A549 (cell line): ENCODE results near the gene ACSBG1. TPM values are rescaled to one million over a fixed set of nuclear protein-coding genes. Genes with fewer than 3 reads are reported as not detected.

Experiments
- ATAC-seq, 2 experiments: fragments of 200-7000 bp in 1 of 2; fragments of >200 bp in 1 of 2; cut with Nextera tagmentation in 1 of 2; cut with Tn5 transposase in 1 of 2; 3 replicates each; pipeline versions ENCODE4 v1.8.0 to v1.9.1; 2018 to 2020; ENCODE audit warnings: mild to moderate bottlenecking in 1 of 2, moderate library complexity in 1 of 2
- CTCF ChIA-PET: fragments of 300-600 bp; sonication (Branson Sonifier 250); formaldehyde crosslinking; extraction: SDS; loops from one replicate; lab custom pipeline; 2021; ENCODE audit warnings: antibody characterized with exemption, inconsistent platforms; lab: Yijun Ruan, JAX
- POLR2A ChIA-PET: fragments of 350-600 bp; formaldehyde crosslinking; extraction: SDS; loops from one replicate; lab custom pipeline; 2021; ENCODE audit warnings: antibody characterized with exemption, inconsistent platforms; lab: Yijun Ruan, JAX
- DNase-seq, 2 experiments: peaks; one replicate each; pipeline versions ENCODE4 v3.0.0 to v3.0.0-alpha.2; 2011 to 2016; ENCODE audit warnings: low read depth in 1 of 2, low spot score in 1 of 2
- FAIRE-seq: peaks from 2 replicates; lab custom pipeline; 2011; peaks lifted over from hg19 to GRCh38; lab: Jason Lieb, UNC
- H3K27ac ChIP-seq, 2 experiments: fragments of >200 bp; sonication (Bioruptor Twin); formaldehyde crosslinking; 3 replicates each; pipeline ENCODE4 v1.5.1; 2016 to 2017
- H3K4me1 ChIP-seq: fragments of >200 bp; sonication (Bioruptor Twin); formaldehyde crosslinking; 3 replicates; pipeline ENCODE4 v1.6.1; 2016
- H3K4me2 ChIP-seq: fragments of >200 bp; sonication (Bioruptor Twin); formaldehyde crosslinking; 3 replicates; pipeline ENCODE4 v1.6.1; 2016
- H3K4me3 ChIP-seq: fragments of >200 bp; sonication (Bioruptor Twin); formaldehyde crosslinking; 3 replicates; pipeline ENCODE4 v1.5.1; 2016
- H3K9me3 ChIP-seq: fragments of >200 bp; sonication (Bioruptor Twin); formaldehyde crosslinking; 3 replicates; pipeline ENCODE4 v1.6.1; 2016
- CHD2 ChIP-seq: fragments of 150-350 bp; IDR thresholded peaks from 2 replicates; pipeline ENCODE4 v1.6.1; 2014; ENCODE audit warnings: low read length; ENCODE audit not compliant: partially characterized antibody
- EHMT2 ChIP-seq: fragments of 200-600 bp; sonication (generic); IDR thresholded peaks from 2 replicates; pipeline ENCODE4 v1.6.1; 2016; ENCODE audit warnings: antibody characterized with exemption, low read depth, mild to moderate bottlenecking, moderate library complexity
- GATA3 ChIP-seq: IDR thresholded peaks from 2 replicates; pipeline ENCODE4 v1.6.1; 2012; ENCODE audit warnings: borderline replicate concordance
- HDAC2 ChIP-seq: fragments of 200-600 bp; sonication (generic); IDR thresholded peaks from 2 replicates; pipeline ENCODE4 v1.6.1; 2016
- JUN ChIP-seq, 2 experiments: fragments of >200 bp; sonication (Bioruptor Twin); formaldehyde crosslinking; IDR thresholded peaks; 2 replicates in 1 of 2; 3 replicates in 1 of 2; pipeline ENCODE4 v1.6.1; 2016 to 2017
- KDM1A ChIP-seq: fragments of 200-600 bp; sonication (generic); IDR thresholded peaks from 2 replicates; pipeline ENCODE4 v1.6.1; 2016; ENCODE audit warnings: low read depth, mild to moderate bottlenecking
- KDM5A ChIP-seq: fragments of 200-600 bp; sonication (generic); IDR thresholded peaks from 2 replicates; pipeline ENCODE4 v1.6.1; 2016; ENCODE audit warnings: antibody characterized with exemption, mild to moderate bottlenecking
- MYC ChIP-seq: IDR thresholded peaks from 2 replicates; pipeline ENCODE4 v1.6.1; 2012; ENCODE audit warnings: mild to moderate bottlenecking, inconsistent platforms, low read length, improper control_type of control experiment, borderline replicate concordance
- PHF8 ChIP-seq: fragments of 200-600 bp; sonication (generic); IDR thresholded peaks from 2 replicates; pipeline ENCODE4 v1.6.1; 2016; ENCODE audit warnings: low read depth, mild to moderate bottlenecking, antibody characterized with exemption, moderate library complexity, borderline replicate concordance
- POLR2A ChIP-seq: IDR thresholded peaks from 2 replicates; pipeline ENCODE4 v1.6.1; 2012; ENCODE audit warnings: mild to moderate bottlenecking, low read length
- RCOR1 ChIP-seq: fragments of 150-350 bp; IDR thresholded peaks from 2 replicates; pipeline ENCODE4 v1.6.1; 2014; ENCODE audit warnings: antibody characterized with exemption, low read length, low read depth
- RFX5 ChIP-seq: fragments of 450-650 bp; IDR thresholded peaks from 2 replicates; pipeline ENCODE4 v1.7.1; 2014; ENCODE audit warnings: antibody characterized with exemption, mild to moderate bottlenecking, moderate library complexity
- ZC3H11A ChIP-seq: fragments of 450-650 bp; IDR thresholded peaks from 2 replicates; pipeline ENCODE4 v1.6.1; 2014; ENCODE audit warnings: antibody characterized with exemption, mild to moderate bottlenecking
- ZFP36 ChIP-seq: fragments of 450-650 bp; IDR thresholded peaks from 2 replicates; pipeline ENCODE4 v1.6.1; 2014; ENCODE audit warnings: borderline replicate concordance; ENCODE audit not compliant: partially characterized antibody
- ZNF302 ChIP-seq: fragments of 250-450 bp; sonication (Bioruptor Pico); IDR thresholded peaks from 2 replicates; pipeline ENCODE4 v1.9.0; 2021; ENCODE audit warnings: inconsistent platforms, mild to moderate bottlenecking, moderate library complexity
- WGBS: methylation state at CpG from one replicate; pipeline ENCODE4 v1.1.6; 2017; ENCODE audit errors: missing lambda C conversion rate; 5-methylcytosine and 5-hydroxymethylcytosine counted together
- polyA plus RNA-seq, 4 experiments: library from polyadenylated mRNA; depleted of rRNA in 3 of 4; stranded (reverse); fragments of >200 nt; fragmentation: RNase III in 1 of 4; extraction: RNeasy Plus Mini Kit Qiagen cat#74134 plus additional on column Dnase treatment in 1 of 4; gene quantifications; 2 replicates in 3 of 4; 3 replicates in 1 of 4; pipeline ENCODE4 v1.2.3, GENCODE V29; 2011 to 2017
- TF ChIP-seq, protein P1 (sequence below): fragments of 250-450 bp; sonication (Bioruptor Pico); IDR thresholded peaks from 2 replicates; pipeline ENCODE4 v1.5.0; 2020; ENCODE audit warnings: low read depth, mild to moderate bottlenecking, moderate library complexity
- TF ChIP-seq, protein P2 (sequence below): fragments of 250-450 bp; sonication (Bioruptor Pico); IDR thresholded peaks from 2 replicates; pipeline ENCODE4 v1.5.0; 2021; ENCODE audit warnings: mild to moderate bottlenecking, moderate library complexity, borderline replicate concordance
- TF ChIP-seq, protein P3 (sequence below): IDR thresholded peaks from 2 replicates; pipeline ENCODE4 v1.6.1; 2012
- TF ChIP-seq, protein P4 (sequence below): IDR thresholded peaks from 2 replicates; pipeline ENCODE4 v1.6.1; 2012; ENCODE audit warnings: low read depth, borderline replicate concordance
- TF ChIP-seq, protein P5 (sequence below): fragments of 150-350 bp; IDR thresholded peaks from 2 replicates; pipeline ENCODE4 v1.6.1; 2014; ENCODE audit warnings: low read depth, mild to moderate bottlenecking, low read length

The ACSBG1 gene
- polyA plus RNA-seq, 2 of the 4 experiments (the other 2 are of a cell fraction) = 0.15 to 0.21 TPM

DNA sequence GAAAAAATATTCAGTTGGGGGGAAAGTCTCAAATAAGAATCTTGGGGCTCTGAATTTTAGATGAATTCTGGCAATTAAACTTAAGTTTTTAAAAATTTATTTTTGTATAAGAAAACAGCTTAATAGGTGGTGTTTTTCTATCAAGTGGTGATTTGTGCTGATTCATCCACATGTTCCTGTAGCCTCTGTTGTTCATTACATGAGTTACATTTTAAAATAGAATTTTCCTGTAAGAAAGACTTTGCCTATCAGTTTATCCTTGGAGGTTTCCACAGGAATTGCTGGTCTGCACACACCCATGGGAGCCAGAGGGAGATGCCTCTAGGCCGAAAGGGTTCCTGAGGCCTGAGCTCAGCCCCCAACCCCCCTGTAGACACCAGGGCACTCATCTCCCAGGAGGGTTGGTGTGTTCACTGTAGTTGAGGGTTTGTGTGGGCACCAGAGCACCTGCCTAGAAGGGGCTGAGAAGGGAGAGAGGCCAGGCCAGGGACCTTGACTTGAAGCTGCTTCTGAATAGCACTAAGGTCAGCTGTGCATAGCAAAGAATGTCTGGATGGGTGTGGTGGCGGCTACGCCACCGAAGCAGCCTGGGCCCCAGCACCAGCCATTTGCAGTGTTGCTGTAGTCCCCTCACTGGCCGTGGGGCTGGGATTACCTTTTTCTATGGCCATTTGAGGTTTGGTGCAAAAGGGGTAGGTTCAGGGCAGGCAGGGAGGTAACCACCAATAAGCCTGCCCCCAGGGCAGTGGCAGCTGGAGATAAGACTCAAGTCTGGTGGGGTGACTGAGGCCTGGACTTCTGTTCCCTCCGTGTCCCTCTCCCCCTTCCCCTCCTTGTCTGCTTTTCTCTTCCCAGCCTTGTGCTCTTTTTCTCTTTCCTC lies 41.9 kb upstream of the ACSBG1 start:
- FAIRE-seq (no peak), DNase-seq (no peak), ATAC-seq (no peak)
- peak overlapping the region in 1 of 2 experiments; percentile 65; a peak in 3 of 6 replicates for H3K27ac ChIP-seq
- 86% methylated on average over 6 of the region's 6 CpGs for WGBS
- TF ChIP-seq POLR2A = no peak
- no peak for TF ChIP-seq HDAC2
- no peak for TF ChIP-seq RCOR1
- no peak for TF ChIP-seq EHMT2
- no peak for TF ChIP-seq ZNF302 (CRISPR knock-in tag)
- TF ChIP-seq ZC3H11A = no peak
- no peak for TF ChIP-seq RFX5
- H3K9me3 ChIP-seq = no peaks in the 10 kb centered on the region
- POLR2A ChIA-PET = no interaction called here
- no peak overlapping the region for H3K4me3 ChIP-seq
- H3K4me2 ChIP-seq = no peak overlapping the region
- peaks cover 6% of the 10 kb centered on the region; the same call in 1 of the 3 replicates for H3K4me1 ChIP-seq
- CTCF ChIA-PET = interaction anchor here (0.8 to 2.3 kb wide), 6 partner anchors 9 to 168 kb away, joined by 3 to 8 read pairs (median 4); no protein-coding TSS in a partner anchor

DNA sequence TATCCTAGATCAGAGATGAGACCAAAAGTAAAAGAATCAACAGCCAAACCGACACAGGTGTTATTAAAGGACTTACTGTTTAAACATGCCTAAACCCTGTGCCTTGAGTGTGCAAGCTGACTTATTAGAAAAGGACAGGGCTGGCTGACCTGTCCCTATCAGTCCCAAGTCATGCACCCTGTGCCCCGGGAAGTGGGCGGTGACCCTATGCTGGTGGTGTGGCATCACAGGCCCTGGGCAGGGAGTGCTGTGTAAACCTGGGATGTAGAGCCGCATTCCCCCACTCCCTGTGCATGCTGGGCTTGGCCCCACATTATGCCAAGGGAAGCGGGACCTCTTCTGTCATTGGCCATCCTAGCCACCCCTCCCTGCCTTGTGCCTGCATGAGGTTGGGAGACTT lies 40.6 kb upstream of the ACSBG1 start:
- 93% methylated on average over 4 of the region's 5 CpGs for WGBS
- ChIA-PET POLR2A (no interaction called here), CTCF (interaction anchor here (1.2 to 2.3 kb wide), 3 partner anchors 20 to 35 kb away, joined by 3 to 8 read pairs (median 3); no protein-coding TSS in a partner anchor)
- Histone ChIP-seq H3K9me3 (no peaks in the 10 kb centered on the region), H3K4me1 (peaks cover 6% of the 10 kb centered on the region; the same call in 1 of the 3 replicates), H3K4me2 (no peak overlapping the region), H3K27ac (no peak overlapping the region), H3K4me3 (no peak overlapping the region)
- ATAC-seq = no peak
- no peak for FAIRE-seq
- DNase-seq = no peak
- no peak for TF ChIP-seq GATA3
- TF ChIP-seq, protein P1, sequence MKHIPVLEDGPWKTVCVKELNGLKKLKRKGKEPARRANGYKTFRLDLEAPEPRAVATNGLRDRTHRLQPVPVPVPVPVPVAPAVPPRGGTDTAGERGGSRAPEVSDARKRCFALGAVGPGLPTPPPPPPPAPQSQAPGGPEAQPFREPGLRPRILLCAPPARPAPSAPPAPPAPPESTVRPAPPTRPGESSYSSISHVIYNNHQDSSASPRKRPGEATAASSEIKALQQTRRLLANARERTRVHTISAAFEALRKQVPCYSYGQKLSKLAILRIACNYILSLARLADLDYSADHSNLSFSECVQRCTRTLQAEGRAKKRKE = no peak
- no peak for TF ChIP-seq ZC3H11A
- no peak for TF ChIP-seq MYC
- TF ChIP-seq ZFP36 = no peak
- no peak for TF ChIP-seq KDM5A
- no peak for TF ChIP-seq KDM1A
- TF ChIP-seq, protein P2, sequence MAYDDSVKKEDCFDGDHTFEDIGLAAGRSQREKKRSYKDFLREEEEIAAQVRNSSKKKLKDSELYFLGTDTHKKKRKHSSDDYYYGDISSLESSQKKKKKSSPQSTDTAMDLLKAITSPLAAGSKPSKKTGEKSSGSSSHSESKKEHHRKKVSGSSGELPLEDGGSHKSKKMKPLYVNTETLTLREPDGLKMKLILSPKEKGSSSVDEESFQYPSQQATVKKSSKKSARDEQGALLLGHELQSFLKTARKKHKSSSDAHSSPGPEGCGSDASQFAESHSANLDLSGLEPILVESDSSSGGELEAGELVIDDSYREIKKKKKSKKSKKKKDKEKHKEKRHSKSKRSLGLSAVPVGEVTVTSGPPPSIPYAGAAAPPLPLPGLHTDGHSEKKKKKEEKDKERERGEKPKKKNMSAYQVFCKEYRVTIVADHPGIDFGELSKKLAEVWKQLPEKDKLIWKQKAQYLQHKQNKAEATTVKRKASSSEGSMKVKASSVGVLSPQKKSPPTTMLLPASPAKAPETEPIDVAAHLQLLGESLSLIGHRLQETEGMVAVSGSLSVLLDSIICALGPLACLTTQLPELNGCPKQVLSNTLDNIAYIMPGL (CRISPR knock-in tag) = no peak
- no peak for TF ChIP-seq JUN (IDR thresholded peaks at IDR 0.05)
- TF ChIP-seq, protein P3, sequence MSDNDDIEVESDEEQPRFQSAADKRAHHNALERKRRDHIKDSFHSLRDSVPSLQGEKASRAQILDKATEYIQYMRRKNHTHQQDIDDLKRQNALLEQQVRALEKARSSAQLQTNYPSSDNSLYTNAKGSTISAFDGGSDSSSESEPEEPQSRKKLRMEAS = no peak
- TF ChIP-seq PHF8 = no peak
- no peak for TF ChIP-seq CHD2
- TF ChIP-seq, protein P4, sequence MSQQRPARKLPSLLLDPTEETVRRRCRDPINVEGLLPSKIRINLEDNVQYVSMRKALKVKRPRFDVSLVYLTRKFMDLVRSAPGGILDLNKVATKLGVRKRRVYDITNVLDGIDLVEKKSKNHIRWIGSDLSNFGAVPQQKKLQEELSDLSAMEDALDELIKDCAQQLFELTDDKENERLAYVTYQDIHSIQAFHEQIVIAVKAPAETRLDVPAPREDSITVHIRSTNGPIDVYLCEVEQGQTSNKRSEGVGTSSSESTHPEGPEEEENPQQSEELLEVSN = no peak
- TF ChIP-seq, protein P5, sequence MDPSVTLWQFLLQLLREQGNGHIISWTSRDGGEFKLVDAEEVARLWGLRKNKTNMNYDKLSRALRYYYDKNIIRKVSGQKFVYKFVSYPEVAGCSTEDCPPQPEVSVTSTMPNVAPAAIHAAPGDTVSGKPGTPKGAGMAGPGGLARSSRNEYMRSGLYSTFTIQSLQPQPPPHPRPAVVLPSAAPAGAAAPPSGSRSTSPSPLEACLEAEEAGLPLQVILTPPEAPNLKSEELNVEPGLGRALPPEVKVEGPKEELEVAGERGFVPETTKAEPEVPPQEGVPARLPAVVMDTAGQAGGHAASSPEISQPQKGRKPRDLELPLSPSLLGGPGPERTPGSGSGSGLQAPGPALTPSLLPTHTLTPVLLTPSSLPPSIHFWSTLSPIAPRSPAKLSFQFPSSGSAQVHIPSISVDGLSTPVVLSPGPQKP = no peak
